Brain pericyte (primary cell): Measurements from ENCODE around the gene CTIF.

Experiments
- DNase-seq: peaks from one replicate; pipeline ENCODE4 v3.0.0-alpha.2; 2012; ENCODE audit warnings: low read depth, low spot score

CTIF gene

DNA sequence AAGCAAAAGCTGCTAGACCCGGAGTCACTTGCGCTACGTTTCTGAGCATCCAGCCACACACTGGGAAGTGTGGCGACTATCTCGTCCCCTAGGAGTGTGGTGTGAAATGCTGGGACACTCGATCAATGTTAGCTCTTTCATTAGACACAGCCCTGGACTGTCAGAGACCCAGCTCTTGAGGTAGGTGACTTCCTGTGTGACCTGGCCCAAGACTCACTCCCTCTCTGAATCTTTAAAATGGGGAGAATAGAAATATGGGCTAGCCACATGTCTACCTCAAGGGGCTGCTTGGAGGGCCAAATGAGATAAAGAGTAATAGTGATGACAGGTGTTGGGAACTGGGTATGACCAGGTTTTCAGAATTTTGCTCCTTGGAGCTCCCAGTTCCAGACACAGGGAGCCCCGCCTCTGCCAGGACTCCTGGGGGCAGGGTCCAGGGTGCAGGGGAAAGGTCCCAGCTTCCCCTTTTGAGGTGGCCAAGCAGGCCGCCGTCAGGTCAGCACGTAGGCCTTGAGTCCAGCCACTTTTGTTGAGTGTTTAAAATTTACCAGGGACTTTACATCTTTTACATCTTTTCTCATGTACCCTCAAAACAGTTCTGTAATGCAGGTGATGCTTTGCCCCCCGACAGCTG lies 36.0 kb downstream of the CTIF start:
- DNase-seq: no peak

DNA sequence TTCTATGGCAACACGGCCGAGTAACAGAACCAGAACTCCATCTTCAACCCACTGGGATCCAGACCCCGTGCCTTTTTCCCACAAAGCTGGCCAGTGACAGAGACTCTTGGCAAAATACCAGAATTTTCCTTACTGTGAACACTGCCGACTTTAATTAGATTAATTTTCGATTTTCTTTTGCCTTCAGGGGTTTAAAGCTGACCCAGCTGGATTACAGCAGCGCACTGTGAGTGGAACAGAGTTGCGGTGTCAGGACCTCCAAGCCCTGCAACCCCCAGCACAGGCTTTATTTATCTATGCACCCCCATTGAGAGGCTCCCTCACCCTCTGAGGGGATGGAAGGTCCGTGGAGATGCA lies 36.4 kb downstream of the CTIF start:
- no peak for DNase-seq

DNA sequence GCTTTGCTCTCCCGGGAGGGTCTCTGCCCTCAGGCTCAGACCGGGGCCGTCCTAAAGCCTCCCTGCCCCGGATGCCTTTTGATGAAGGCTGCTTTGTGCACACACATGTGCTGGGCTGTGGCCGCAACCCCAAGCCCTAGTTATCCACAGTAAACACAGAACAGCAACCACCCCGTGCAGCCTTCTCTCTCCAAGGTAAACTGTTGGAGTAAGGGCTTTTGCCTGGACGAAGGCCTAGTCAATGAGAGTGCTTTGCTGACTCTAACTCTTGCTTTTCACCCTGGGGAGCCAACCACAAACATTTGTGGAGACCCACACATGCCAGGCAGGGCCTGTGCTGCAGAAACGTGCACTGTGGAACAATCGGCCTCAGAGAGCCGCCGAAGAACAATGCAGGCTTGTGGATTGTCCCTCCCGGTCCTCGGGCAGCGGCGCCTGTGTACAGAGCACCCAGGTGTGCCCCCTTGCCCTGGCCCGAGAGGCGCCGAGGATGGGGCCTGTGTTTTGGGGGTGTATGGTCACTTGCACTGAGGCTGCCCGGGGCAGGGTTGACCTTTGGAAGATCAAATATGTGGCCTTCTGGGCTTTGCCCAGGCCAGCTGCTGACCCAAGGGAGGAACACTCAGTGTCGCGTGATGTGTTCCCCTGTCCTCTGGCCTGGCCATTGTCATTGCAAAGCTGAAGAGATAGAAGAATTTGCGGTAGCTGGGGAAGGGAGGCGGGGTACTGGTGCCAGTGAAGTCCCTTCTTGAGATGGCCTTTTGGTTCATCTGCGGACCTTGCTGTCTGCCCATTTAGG lies 37.0 kb downstream of the CTIF start:
- peak; percentile 88 for DNase-seq

DNA sequence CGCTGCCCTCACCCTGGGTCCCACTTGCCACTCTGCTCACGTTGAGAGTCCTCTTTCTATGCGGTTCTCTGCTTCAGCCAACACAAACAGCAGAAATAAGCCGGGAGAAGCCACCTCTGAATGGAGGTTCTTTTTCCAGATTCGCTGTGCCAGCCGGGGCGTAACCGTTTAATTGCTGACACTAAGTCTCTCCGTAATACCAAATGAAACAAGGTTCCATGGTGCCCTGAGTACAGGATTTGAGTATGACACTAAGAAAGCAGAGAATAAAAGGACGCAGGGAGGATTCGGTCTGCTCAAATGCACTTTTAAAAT lies 37.6 kb downstream of the CTIF start:
- no peak for DNase-seq

DNA sequence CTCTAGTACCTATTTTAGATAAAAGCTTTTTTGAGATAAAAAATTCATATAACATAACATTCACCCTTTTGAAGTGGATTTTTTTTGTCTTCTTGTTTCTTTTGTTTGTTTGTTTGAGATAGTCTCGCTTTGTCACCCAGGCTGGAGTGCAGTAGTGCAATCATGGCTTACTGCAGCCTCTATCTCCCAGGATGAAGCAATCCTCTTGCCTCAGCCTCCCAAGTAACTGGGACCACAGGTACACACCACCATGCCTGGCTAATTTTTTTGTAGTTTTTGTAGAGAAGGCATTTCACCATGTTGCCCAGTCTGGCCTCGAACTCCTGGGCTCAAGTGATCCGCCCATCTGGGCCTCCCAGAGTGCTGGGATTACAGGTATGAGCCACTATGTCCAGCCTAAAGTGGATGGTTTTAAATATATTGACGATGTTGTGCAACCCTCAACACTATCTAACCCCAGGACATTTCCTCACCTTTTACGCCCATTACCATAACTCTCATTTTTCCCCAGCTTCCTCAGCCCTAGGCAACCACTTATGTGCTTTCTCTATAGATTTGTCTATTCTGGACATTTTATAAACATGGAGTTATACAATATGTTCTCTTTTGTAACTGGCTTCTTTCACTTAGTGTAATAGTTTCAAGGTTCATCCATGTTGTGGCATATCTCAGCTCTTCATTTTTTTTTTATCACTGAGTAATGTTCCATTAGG lies 38.8 kb downstream of the CTIF start:
- DNase-seq: no peak

DNA sequence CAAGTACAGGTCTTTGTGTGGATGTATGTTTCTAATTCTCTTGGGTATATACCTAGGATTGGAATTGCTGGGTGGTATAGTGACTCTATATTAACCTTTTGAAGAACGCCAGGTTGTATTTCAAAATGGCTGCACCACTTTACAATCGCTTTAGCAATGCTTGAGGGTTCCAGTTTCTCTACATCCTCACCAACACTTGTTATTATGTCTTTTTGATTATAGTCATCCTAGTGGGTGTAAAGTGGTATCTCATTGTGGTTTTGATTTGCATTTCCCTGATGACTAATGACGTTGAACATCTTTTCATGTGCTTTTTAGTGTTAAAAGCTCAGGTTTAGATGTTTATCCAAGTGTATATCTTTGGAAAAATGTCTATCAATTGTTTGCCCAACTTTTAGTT lies 39.5 kb downstream of the CTIF start:
- no peak for DNase-seq

DNA sequence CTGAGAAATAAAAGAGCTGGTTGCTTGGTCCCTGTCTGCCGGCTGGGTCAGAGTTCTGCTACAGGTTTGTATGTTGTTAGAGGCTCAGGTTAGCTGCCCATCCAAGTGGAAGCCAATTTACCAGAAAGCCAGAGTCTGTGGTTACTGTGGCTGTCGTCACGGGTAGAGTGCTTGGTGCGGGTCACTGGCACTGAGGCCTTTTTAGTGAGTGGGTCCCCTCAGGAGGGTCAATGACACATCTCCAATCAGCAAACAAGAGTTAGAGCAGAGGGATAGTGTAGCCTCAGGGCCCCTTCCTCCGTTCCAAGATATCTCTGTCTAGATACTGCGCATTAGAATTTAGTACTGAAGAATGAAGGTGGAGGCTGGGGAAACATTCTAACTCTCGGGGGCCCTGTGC lies 41.2 kb downstream of the CTIF start:
- no peak for DNase-seq

DNA sequence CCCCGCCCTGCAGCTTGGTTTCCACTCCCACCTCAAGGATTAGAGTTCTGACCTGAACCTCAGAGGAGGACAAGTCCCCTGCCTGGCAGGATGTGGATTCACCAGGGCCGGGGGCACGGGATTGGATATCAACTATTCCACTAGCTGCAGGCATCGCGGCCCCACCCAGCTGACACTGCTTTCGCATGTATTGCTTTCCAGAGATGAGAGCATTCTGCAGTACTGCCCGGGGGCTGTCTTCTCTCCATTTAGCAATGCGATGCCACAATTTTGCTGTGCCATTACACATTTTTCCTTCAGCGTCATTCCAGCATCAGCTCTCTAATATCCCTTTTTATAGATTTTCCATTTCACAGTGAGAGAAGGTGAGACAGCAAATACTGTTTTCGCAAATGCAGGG lies 42.0 kb downstream of the CTIF start:
- no peak for DNase-seq

DNA sequence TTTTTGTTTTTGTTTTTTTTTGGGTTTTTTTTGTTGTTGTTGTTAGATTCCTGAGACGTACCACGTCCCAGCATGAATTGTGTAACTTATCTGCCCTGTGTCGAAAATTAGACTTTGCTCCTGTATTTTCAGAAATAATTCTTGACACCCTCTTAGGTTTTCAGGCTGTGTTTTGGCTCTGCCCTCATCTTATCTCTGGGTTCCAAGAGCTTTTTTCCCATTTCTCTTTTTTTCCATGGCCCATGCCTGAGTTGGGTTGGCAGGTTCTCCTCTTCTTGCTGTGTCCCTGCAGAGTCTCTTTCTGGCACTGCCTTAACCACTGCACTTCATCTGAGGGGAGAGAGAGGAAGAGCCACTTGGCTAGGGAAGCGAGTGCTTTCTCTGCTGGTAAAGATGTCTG lies 42.4 kb downstream of the CTIF start:
- no peak for DNase-seq

DNA sequence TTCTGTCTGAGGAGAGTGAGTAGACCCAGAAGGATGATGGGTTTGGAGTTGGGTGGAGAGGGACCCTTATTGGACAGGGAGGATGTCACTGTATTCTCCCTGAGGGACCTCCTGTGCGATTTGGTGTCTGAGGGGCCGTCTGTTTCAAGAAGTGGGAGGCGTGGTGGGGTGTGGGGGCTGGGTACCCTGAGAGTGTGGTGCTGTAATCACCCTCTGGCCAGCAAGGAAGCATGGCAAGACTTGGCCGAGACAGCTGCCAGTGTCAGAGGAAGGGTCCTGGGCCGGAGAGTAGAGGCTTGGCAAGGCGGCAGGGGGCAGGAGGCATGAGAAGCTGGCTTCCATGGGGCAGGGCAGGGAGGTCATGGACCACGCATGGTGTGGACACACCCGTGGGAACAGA lies 43.1 kb downstream of the CTIF start:
- DNase-seq: no peak

DNA sequence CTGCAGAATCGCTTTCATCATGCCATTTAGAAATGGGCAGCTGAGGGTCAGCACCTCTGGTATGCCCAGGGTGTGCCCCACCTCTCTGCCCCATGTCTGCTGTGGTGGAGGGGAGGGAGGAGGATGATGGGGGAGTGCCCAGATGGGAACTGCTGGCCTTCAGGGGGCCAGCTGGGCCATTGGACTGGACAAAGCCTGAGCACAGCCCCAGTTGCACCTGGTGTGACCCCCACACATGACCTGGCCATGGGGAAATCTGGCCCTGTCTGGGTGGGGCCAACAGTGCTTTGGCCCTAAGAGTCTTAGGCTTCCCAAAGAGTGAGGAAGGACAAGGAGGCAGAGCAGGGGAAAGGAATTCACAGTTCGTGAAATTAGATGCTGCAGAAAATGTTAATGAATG lies 44.1 kb downstream of the CTIF start:
- no peak for DNase-seq

DNA sequence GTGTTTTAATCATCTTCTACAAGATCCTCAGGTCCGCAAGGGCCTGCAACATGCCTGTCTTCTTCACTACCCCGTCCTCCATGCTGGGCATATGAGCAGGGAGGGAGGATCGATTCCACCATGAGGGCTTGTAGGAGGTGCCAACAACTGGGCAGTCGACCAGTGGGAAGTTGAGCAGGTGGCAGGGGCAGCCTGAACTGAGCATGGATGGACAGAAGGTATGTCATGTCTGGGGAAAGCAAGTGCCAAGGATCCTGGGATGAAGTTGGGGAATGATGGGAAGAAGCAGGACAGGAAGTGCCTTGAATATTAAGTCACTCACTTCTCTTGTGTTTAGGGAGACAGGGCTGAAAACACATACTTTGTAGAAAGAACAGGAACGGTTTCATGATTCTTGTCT lies 44.7 kb downstream of the CTIF start:
- DNase-seq: no peak

DNA sequence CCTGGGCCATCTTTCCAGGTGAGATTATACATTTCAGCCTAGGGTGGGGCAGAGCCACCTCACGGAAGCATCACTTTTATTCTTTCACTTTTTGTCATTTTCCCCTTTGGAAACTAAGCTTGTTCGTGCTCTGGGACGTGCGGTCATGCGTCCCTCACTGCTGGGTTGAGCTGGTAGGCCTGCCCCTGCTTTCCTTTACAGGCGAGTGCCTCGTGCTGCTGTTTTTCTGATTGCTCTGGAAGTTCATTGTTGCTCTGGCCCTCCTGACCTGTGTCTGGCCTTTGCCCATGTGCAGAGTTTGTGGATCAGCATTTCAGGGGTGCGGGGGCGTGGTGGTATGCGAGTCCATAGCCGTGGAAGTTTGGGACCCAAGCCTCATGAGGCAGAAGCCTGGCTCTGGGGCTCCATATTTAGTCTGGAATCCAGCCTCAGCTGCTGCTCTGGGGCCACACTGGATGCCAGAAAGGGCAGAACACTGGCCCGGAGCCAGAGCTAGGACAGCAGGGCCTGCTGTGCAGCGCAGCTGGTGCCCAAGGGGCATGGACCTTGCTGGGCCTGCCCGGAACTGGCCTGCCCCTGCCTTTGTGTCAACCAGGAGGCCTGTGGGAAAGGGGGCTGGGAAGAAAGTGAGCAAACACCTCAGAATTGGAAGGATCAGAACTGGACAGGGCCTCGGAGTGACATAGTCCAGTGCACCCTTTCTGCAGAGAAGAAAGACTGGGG lies 51.1 kb downstream of the CTIF start:
- no peak for DNase-seq

DNA sequence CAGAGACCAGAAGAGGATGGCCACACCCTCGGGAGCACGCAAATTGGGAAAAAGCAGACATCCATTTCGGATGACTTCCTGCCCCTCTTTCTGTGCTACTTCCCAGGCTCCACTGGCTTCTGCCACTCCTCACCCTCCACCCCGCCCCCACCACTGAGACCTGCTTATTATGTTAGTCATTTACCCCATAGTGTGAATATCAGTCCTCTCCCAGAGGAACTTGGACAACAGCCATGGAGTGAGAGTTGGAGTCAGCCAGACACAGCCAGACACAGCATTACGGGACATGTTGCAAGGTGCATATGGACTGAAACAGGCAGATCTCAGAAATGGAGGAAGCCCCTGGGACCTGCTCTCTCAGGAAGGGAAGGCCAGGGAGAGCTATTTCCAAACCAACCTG lies 51.8 kb downstream of the CTIF start:
- DNase-seq: peak; percentile 78

DNA sequence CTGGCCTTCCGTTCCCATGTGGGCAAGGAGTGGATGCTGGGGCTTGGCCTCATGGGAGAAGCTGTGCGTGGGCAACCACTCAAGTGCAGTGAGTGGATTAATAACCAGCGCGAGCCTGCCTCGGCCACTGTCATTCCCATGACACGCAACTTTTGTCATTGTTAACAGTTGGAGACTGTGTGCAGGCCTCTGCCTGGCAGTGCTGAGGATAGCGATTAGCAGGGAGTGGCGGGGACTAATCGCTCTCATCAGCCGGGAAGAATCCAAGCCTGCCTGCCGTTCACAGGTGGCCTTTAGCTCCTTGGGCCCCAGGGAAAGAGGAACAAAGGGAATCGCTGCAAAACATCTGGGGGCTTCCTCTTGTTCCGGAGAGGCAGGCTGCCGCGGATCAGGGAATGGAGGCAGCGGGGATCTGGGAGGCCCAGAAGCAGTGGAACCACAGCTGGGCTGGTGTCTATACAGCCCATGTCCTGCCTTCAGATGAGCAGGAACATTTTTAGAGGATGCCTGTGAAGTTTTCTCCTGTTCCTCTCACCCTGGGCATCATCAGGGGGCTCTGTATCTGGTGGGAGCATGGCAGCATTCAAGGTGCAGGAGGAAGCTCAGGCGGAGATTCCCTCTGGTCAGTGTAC lies 53.8 kb downstream of the CTIF start:
- no peak for DNase-seq

DNA sequence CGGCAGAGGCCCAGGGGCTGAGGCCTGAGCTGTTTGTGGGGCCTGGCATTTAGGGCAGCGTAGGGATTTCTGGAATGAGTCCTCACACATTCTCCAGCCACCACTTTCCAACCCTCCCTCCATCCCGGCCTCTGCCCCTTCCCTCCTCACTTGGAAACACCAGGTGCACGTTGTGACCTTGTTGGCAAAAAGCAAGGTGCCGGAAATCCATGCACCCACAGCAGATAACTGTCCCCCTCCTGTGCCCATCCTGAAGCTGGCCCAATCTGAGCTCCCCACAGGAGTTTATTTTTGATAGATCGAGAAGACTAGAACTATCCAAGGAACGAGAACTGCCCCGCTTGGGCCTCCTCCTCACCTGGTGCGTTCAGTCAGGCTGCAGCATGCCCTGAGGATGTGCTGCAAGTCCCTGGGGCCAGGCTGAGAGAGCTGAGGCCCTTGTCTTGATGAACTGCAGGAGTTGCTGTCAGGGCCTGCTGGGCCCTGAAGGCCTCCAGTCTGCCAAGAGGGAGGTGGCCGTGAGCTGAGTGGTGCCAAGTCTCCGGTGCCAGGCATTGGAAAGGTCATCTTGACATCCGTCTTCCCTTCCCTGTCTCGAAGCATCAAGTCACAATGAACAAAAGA lies 55.8 kb downstream of the CTIF start:
- no peak for DNase-seq

DNA sequence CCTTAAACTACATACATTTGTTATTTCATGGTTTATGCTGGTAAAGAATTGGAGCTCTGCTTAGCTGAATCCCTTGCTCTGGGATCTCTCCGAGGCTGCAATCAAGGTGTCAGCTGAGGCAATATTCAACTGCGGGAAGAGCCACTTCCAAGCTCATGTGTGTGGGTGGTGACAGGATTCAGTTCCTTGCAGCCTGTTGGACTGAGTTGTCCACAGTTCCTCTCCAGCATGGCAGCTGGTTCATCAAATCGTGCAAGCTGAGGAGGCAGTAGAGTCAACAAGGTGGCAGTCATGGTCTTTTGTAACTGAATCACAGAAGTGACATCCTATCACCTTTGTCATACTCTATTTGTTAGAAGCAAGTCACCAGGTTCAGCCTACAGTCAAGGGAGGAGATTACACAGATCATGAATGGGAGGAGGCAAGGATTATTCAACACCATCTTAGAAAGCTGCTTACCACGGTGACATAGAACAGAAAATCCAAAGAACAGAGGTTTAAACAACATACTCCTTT lies 56.9 kb downstream of the CTIF start:
- DNase-seq: no peak

DNA sequence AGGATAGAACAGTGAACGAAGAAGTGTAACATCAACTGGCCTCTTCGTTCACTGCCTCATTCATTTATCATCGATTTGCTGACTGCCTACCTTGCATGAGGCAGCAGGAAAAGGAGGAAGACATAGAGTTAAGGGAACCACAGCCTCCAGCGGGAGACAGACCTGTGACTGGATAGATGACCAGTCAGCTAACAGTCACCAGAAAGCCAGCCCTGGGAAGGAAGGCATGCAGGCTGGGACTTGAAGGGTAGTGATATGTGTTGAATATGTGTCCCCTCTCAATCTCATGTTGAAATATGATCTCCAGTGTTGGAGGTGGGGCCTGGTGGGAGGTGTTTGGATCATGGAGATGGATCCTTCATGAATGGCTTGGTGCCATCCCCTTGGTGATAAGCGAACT lies 58.3 kb downstream of the CTIF start:
- DNase-seq: no peak

DNA sequence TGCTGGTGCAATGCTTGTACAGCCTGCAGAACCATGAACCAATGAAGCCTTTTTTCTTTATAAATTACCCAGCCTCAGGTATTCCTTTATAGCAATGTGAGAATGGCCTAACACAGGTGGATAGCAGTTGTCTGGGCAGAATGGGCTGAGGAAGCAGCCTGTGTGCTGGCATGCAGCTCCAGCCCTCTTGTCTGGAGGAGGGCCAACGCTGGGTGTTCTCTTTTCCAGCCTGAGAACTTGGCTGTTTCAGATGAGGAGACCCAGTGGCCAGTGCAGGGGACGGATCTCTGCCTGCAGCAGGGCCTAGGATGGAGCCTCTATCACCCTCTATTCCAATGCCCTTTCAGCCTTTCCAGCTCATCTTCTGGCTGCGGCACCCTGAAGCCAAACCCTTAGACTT lies 58.8 kb downstream of the CTIF start:
- DNase-seq: no peak

DNA sequence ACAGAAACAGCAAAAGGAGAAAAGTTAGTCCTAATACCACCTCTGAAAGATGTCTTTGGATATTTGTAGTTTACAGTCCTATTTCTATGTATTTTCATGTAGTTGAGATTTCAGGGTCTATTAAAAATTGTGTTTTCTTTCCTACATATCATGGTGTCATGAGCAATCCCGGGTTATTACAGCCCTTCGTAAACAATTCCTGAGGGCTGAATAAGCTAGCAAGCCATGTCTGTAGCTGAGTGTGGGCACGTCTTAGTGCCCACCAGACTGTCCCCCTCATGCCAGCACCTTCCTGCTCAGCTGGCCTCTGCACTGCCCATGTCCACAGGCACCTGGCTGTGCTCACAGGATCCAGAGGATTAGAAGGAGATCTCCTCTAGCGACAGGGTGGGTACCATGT lies 60.6 kb downstream of the CTIF start:
- no peak for DNase-seq

DNA sequence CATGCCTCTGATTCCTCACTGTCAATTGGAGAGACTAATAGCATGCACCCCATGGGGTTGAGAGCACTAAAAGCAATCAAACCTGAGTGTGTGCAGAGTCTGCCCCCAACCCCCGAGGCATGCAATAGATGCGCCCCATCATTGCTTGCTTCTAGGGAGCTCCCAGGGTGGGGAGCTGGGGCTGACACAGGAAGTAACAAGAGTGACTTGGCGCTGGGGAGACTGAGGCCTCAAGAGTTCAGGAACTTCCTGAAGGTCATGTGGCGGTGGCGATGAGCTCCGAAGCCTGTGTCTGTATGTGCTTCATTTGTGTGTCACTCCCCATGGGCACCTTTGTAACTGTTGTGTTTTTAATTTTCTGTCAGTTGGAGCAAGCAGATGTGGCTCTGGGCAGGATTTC lies 61.2 kb downstream of the CTIF start:
- no peak for DNase-seq
